GM19238 (cell line): Measurements from ENCODE around the gene GPR78.

Experiments
- DNase-seq: peaks from one replicate; pipeline ENCODE4 v3.0.0; 2011; ENCODE audit warnings: low spot score; ENCODE audit not compliant: insufficient read length

Gene GPR78

GRCh38 chr4:8598391-8599090 is 18.3 kb downstream of the GPR78 start:
- no peak for DNase-seq

GRCh38 chr4:8599091-8599460 is 18.9 kb downstream of the GPR78 start:
- no peak for DNase-seq

DNA sequence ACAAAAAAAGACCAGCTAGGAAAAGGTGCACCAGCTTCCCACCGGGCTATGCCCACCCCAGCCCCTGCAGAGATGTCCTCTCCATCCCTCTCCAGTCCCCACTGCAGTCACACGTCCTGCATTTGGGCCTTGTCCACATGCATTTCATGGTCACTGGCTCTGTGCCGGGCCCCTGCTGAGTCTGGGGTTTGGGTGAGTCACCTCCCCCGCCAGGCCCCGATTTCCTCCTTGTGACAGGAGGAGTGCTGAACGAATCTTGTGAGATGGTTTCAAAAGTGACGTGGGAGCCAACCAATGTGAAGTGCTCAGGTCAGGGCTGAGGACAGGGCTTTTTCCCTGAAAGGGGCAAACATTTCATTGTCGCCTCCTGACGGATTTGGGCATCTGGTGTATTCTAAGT is 19.5 kb downstream of the GPR78 start:
- no peak for DNase-seq

- DNase-seq, result no peak
These were observed 20.1 kb downstream of the GPR78 start for GRCh38 chr4:8600266-8600665.

- no peak for DNase-seq
These were observed 20.5 kb downstream of the GPR78 start for GRCh38 chr4:8600686-8601085.

GRCh38 chr4:8601086-8601485 is 20.9 kb downstream of the GPR78 start:
- no peak for DNase-seq

- no peak for DNase-seq
These were observed 21.4 kb downstream of the GPR78 start for GRCh38 chr4:8601556-8601955.

- no peak for DNase-seq
These were observed 22.7 kb downstream of the GPR78 start for GRCh38 chr4:8602686-8603430.

DNA sequence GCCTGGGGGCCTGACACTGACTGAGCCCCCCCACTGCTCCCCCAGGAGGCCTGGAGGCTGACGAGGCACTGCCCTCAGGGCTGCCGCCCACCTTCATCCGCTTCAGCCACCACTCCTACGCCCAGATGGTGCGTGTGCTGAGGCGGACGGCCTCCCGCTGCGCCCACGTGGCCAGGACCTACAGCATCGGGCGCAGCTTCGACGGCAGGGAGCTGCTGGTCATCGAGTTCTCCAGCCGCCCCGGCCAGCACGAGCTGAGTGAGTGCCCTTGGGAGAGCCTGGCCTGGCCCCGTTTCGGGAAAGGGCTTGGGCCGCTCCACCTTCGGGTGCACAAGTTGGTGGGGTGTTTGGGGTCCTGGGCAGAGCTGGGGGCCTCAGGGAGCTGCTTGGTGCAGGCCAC is 23.7 kb downstream of the GPR78 start:
- no peak for DNase-seq

- DNase-seq, result no peak
These were observed 25.1 kb downstream of the GPR78 start for GRCh38 chr4:8605289-8605688.

- DNase-seq, result no peak
These were observed 26.3 kb downstream of the GPR78 start for GRCh38 chr4:8606476-8606875.

DNA sequence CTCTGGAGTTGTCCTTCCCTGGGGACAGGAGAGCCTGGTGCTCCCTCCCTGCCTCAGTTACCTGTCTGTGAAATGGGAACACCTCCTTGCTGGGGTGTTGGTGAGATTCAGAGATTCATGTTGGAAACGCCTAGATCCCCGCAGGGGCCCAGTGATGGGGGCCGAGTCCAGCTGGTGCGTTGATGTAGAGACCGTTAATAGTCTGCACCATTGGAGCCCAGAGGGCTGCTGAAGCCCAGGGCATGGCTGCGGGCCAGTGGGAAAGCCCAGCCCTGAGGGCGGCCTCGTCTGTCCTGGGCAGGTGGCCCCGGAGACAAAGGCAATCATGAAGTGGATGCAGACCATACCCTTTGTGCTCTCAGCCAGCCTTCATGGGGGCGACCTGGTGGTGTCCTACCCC is 26.8 kb downstream of the GPR78 start:
- DNase-seq, result no peak

GRCh38 chr4:8607603-8608481 is 27.6 kb downstream of the GPR78 start:
- DNase-seq, result peak; percentile 69

GRCh38 chr4:8608714-8609391 is 28.7 kb downstream of the GPR78 start:
- DNase-seq, result no peak

GRCh38 chr4:8609406-8609805 is 29.2 kb downstream of the GPR78 start:
- no peak for DNase-seq

DNA sequence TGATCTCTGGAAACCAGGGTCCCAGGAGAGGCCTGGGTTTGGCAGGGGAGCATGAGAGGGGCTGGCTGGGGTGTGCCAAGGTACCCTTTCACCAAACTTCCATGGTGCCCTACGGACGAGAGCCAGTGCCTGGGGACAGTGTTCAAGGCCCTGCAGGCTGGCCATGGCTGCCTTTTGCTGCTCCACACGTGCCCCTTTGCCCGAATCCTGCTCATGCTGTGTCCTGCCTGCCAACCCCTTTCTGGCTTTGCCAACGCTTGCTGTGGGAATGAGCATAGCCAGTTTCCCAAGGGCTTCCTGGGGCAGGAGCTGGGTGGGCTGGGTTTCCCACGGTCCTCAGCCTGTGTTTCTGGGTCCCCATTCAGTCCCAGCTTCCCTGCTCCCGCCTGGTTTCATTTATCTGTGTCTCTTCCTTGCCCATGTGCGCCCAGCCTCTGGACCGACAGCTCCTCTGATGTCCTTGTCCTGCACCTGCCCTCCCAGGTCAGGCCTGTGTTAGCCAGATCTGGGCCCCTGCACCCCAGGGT is 29.7 kb downstream of the GPR78 start:
- DNase-seq, result no peak

DNA sequence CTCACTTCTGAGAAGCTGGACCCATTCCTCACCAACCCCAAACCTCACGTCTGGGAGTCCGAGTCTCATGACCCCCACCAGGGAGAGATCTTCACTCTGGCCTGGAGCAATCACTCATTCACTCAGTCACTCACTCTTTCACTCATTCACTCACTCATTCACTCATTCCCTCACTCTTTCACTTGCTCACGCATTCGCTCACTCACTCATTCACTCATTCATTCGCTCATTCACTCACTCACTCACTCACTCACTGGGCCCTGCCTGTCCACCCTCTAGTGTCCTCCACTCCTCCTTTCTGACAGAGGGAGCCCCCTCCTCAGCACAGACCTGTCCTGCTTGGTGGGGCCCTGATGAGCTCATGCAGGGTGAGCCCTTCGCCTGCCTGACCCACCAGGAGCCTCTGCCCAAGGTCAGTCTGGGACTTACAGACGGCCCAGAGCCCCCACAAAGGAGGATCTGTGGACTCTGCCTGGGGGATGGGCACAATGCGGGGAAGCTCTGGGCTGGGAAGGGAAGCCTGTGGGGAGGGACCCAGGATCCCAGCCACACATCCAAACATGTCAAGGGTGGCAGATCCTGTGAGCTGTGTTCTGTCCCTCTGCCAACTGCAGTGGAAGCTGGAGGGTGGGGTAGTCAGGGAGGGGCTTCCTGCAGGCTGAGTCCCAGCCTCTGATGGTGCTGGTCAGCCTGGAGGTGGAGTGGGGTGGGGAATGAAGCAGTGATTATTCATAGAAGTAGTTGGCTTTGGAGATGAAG is 30.8 kb downstream of the GPR78 start:
- DNase-seq, result no peak

DNA sequence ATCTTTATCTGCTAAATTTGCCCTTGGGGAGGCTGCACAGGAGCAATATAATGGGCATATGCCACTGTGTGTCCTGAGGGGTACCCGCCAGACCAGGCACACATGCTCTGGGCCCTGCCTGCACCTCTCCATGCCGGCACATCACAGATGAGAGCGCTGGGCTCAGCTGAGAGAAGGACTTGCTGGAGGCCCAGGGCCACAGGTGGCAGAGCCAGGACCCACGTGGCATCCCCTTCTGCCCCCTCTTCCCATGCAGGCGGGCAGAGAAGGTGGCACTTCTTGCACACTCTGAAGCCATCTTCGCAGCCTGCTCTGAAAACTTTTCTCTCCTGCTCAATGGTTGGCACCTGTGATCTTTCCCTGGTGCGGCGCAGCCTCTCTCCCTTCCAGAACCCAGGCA is 32.5 kb downstream of the GPR78 start:
- DNase-seq, result no peak

DNA sequence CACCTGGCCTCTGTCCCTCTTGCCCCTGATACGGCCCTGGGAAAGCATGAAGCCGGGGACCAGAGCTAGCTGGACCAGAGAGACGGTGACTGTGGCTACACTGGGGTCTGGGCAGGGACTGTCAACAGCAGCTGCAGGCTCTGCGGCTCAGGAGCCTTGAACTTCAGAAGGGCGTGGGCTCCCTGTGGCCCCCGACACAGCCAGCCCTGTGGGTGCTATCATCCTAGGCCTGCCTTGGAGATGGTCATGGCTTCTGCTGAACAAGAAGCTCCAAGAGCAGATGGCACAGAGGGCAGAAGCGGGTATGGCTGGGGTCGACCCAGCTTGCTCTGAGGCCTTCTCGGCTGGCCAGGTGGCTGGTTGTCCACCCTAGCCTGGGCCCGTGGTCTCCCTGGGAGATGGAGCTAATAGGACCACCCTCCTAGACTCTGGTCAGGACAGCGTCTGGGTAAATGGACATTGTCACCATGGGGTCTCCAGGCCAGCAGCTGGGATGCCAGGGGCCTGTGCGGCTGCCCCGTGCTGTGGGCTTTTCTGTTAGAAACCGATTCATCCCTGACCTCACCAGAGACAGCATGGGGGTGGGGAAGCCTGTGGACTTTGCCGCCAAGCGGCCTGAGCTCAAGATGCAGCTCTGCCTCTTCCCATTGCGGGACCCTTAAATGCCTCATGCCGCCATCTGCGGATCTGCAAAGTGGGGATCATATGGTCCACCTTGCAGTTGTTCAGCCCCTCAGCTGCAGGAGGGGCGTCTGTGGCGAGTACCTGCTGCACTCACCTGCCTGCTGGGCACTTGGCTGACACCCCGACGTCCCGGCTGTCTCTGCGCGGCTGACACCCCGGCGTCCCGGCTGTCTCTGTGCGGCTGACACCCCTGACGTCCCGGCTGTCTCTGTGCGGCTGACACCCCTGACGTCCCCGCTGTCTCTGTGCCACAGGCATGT is 33.5 kb downstream of the GPR78 start:
- no peak for DNase-seq
